Nephron progenitor cell (in vitro differentiated cells): ENCODE measurements around the gene MTR.

Experiments used
- DNase-seq: peaks from one replicate; pipeline ENCODE4 v3.0.0; 2021
- H3K27ac Mint-ChIP-seq: 2 replicates; pipeline ENCODE4 v1.8.0; 2021; ENCODE audit warnings: mild to moderate bottlenecking, moderate library complexity, mixed read lengths
- H3K27me3 Mint-ChIP-seq: 2 replicates; pipeline ENCODE4 v1.8.0; 2021; ENCODE audit warnings: mild to moderate bottlenecking, low read depth, mixed read lengths; ENCODE audit not compliant: poor library complexity
- H3K36me3 Mint-ChIP-seq: 2 replicates; pipeline ENCODE4 v1.8.0; 2021; ENCODE audit warnings: low read depth, mixed read lengths
- H3K4me1 Mint-ChIP-seq: 2 replicates; pipeline ENCODE4 v1.8.0; 2021; ENCODE audit warnings: mixed read lengths
- H3K4me3 Mint-ChIP-seq: 2 replicates; pipeline ENCODE4 v1.8.0; 2021; ENCODE audit warnings: mild to moderate bottlenecking, moderate library complexity, mixed read lengths
- H3K9me3 Mint-ChIP-seq: 2 replicates; pipeline ENCODE4 v1.8.0; 2021; ENCODE audit warnings: mild to moderate bottlenecking, moderate library complexity, mixed read lengths
- CTCF ChIP-seq: fragments of 200-600 bp; sonication (generic); IDR thresholded peaks from 2 replicates; pipeline ENCODE4 v1.5.0; 2021; ENCODE audit warnings: antibody characterized with exemption

The MTR gene

GRCh38 chr1:236823559-236823958 is 28.5 kb downstream of the MTR start:
- Mint-ChIP-seq H3K9me3 (no peaks in the 10 kb centered on the region), H3K27me3 (no peaks in the 10 kb centered on the region), H3K4me3 (no peak overlapping the region), H3K36me3 (peaks cover 69% of the 10 kb centered on the region), H3K4me1 (no peaks in the 10 kb centered on the region), H3K27ac (no peak overlapping the region)
- TF ChIP-seq CTCF = no peak
- no peak for DNase-seq

- Mint-ChIP-seq H3K27me3 (no peaks in the 10 kb centered on the region), H3K4me3 (no peak overlapping the region), H3K9me3 (no peaks in the 10 kb centered on the region), H3K27ac (no peak overlapping the region), H3K36me3 (peaks cover 55% of the 10 kb centered on the region), H3K4me1 (no peaks in the 10 kb centered on the region)
- TF ChIP-seq CTCF = no peak
- no peak for DNase-seq
These were observed 34.0 kb downstream of the MTR start for GRCh38 chr1:236829085-236829484.

GRCh38 chr1:236830116-236830515 is 35.0 kb downstream of the MTR start:
- Mint-ChIP-seq H3K4me3 (no peak overlapping the region), H3K9me3 (no peaks in the 10 kb centered on the region), H3K36me3 (peaks cover 58% of the 10 kb centered on the region), H3K27me3 (no peaks in the 10 kb centered on the region), H3K4me1 (no peaks in the 10 kb centered on the region), H3K27ac (no peak overlapping the region)
- no peak for DNase-seq
- TF ChIP-seq CTCF = no peak

- peaks cover 61% of the 10 kb centered on the region for H3K36me3 Mint-ChIP-seq
- no peaks in the 10 kb centered on the region for H3K27me3 Mint-ChIP-seq
- no peaks in the 10 kb centered on the region for H3K4me1 Mint-ChIP-seq
- no peak overlapping the region for H3K27ac Mint-ChIP-seq
- no peak for TF ChIP-seq CTCF
- no peaks in the 10 kb centered on the region for H3K9me3 Mint-ChIP-seq
- no peak for DNase-seq
- H3K4me3 Mint-ChIP-seq = no peak overlapping the region
These were observed 35.5 kb downstream of the MTR start for GRCh38 chr1:236830560-236830959.

GRCh38 chr1:236833575-236833974 is 38.5 kb downstream of the MTR start:
- no peak for DNase-seq
- Mint-ChIP-seq H3K27me3 (no peaks in the 10 kb centered on the region), H3K36me3 (peaks cover 57% of the 10 kb centered on the region), H3K27ac (no peak overlapping the region), H3K9me3 (no peaks in the 10 kb centered on the region), H3K4me1 (no peaks in the 10 kb centered on the region), H3K4me3 (no peak overlapping the region)
- no peak for TF ChIP-seq CTCF

GRCh38 chr1:236834876-236835275 is 39.8 kb downstream of the MTR start:
- Mint-ChIP-seq H3K9me3 (no peaks in the 10 kb centered on the region), H3K27me3 (no peaks in the 10 kb centered on the region), H3K4me3 (no peak overlapping the region), H3K27ac (peak overlapping the region; percentile 10), H3K4me1 (no peaks in the 10 kb centered on the region), H3K36me3 (peaks cover 54% of the 10 kb centered on the region)
- no peak for TF ChIP-seq CTCF
- DNase-seq = no peak
